Kidney capillary endothelial cell (primary cell): Measurements from ENCODE around the gene SPON2.
"Not testable (repeated sequence)": the region's sequence is repeated elsewhere in the genome, so short reads cannot be mapped to it uniquely, and the experiment has no call there.

ENCODE experiments used
- DNase-seq: peaks from one replicate; pipeline ENCODE4 v3.0.0-alpha.2; 2018; ENCODE audit warnings: low spot score

Gene SPON2

GRCh38 chr4:1151541-1151940, 20.8 kb downstream of the SPON2 start:
- no peak for DNase-seq

GRCh38 chr4:1150875-1151274, 21.5 kb downstream of the SPON2 start:
- DNase-seq: no peak

DNA sequence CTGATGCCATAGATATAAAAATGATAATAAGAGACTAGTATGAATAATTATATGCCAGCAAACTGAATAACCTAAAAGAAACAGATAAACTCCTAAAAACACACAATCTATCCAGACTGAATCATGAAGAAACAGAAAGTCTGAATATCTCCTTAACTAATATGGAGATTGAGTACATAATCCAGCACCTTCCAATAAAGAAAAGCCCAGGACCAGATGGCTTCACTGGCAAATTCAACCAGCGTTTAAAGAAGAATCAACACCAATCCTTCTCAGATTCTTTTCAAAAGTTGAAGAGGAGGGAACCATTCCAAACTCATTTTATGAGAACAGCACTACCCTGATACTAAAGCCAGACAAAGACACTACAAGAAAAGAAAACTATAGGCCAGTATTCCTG, 32.5 kb downstream of the SPON2 start:
- no peak for DNase-seq

DNA sequence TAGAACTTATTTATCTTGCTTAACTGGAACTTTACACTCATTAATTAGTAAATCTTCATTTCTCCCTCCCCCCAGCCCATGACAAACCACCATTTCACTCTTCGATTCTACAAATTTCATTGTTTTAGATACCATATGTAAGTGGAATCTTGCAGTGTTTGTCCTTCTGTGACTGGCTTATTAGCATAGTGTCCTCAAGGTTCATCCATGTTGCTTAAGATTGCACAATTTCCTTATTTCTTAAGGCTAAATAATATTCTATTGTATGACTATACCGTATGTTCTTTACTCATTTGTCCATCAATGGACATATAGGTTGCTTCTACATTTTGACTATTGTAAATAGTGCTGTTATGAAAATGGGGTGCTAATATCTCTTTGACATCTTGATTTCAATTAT, 34.5 kb downstream of the SPON2 start:
- no peak for DNase-seq

- no peak for DNase-seq
Observed at GRCh38 chr4:1137063-1137776, 35.2 kb downstream of the SPON2 start.

DNA sequence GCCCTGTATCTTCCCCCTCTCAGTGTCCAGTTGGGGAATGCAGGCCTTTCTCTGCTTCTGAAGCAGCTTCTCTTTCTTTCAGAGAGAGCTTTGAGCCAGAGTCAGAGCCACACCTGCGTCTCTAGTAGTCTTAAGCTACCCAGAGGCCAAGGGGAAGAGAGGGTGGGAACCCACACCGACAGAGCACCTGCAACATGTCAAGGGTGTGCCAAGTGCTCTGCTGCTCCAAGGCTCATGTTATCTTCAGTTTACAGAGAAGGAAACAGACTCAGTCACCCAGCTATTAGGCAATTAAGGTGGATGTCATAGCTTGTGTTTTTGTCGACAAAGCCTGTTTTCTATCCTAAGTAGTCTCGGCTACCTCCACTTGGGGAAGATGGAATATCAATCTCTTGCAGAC, 36.3 kb downstream of the SPON2 start:
- DNase-seq: no peak

DNA sequence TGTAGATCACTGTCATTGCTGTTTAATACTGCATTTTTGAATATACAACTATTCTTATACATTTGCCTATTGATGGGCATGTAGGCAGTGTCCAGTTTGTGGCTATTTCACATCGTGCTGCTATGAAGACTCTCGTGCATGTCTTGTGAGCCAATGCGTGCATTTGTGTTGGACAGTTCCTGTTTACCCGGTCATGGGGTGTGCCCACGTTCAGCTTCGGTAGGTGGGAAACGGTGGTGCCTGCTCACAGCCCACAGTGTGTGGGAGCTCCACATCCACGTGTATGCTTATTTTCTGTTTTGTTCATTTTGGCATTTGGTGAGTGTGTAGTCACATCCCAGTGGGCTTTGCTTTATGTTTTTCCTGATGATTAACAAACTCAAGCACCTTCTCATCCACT, 39.4 kb downstream of the SPON2 start:
- no peak for DNase-seq

DNA sequence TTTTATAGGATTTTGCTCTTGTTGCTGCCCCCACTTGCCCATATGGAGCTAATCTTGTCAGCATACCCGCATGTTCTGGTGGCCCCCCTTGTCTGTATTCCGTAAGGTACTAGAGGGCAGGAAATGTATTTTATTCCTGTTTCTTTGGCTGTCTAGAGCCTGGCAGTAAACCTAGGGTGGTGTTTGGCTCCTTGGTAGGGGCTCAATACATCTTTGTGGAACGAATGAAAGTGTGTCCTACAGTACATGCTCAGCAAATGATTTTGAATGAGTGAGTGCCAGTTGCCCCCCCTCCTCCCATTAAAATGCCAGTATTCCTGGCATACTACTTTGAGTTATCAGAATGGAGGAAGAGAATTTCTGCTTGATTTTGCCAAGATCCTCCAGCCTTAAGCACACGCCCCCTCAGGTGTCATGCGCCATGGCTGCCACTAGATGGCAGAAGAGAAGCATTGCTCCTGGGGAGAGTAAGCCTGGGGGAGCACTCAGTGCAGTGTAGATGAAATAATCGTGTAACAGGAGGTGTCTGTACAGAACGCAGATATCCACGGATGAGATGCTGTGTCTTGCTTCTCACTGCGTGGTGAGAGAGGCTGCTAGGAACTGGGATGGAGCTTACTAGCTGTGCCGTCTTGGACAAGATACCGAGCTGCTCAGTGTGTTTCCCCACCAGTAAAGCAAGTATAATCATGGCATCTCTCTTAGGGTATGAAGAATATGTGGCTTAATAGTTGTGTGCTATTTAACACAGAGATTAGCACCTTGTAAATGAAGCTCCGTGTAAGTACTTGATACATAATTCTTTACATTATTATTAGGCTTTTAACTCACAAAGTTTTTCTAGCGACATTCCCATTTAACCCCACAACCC, 41.8 kb downstream of the SPON2 start:
- DNase-seq: peak; percentile 52

DNA sequence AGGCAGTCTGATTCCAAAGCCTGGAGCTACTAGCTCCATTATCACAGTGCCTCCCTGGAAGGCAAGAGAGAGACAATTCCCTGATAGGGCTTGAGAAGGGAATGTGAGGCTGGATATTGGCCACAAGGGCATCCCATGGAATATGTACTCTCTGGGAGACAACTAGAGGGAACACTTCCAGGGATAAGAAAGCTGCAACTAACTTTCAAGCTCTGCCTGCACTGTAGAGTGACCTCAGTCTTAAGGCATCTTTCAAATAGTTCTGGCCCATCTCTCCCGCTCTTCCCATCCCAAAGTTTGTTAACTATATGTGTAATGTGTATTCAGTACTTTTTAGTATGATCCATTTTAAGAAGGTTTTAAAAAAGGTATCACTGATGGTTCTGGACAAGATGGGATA, 45.9 kb downstream of the SPON2 start:
- no peak for DNase-seq

- DNase-seq: not testable (repeated sequence)
Observed at GRCh38 chr4:1125466-1125865, 46.9 kb downstream of the SPON2 start.

GRCh38 chr4:1124818-1125217, 47.6 kb downstream of the SPON2 start:
- no peak for DNase-seq

DNA sequence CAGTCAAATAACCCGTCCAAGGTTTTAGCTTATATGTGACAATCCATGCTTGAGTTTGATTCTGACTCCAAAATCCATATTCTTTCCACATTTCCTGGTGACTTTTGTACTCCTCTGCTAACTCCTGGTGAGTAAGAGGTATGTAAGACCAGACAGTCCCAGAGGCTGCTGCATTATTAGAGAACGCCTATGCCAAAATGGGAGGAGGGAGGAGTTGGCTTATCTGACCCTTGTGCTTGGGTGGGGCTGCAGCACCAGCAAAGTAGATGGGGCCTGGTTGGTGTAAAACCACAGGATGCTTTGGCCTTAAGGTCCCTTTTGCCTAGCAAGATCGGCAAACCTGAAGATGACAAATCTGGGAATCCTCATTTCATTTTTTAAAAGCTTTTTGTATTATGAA, 49.9 kb downstream of the SPON2 start:
- DNase-seq: no peak
